Activated naive CD4-positive, alpha-beta T cell (primary cell): Measurements from ENCODE around the gene BPIFA2.
"Not testable (repeated sequence)": the region's sequence is repeated elsewhere in the genome, so short reads cannot be mapped to it uniquely, and the experiment has no call there.

Source experiments
- DNase-seq, 4 experiments: peaks; one replicate each; lab custom pipeline; 2025; lab: John Stamatoyannopoulos, UW

Gene BPIFA2

GRCh38 chr20:33162313-33162712 is 5.6 kb upstream of the BPIFA2 start:
- no peak for DNase-seq

GRCh38 chr20:33162753-33163152 is 5.2 kb upstream of the BPIFA2 start:
- DNase-seq: no peak

GRCh38 chr20:33163856-33164762 is 3.9 kb upstream of the BPIFA2 start:
- no peak for DNase-seq

- no peak for DNase-seq
Observed at GRCh38 chr20:33164763-33165095, 3.2 kb upstream of the BPIFA2 start.

GRCh38 chr20:33165416-33166055 is 2.4 kb upstream of the BPIFA2 start:
- no peak for DNase-seq

- DNase-seq: no peak
Observed at GRCh38 chr20:33166533-33167113, 1.3 kb upstream of the BPIFA2 start.

GRCh38 chr20:33169176-33169794 is 1.3 kb downstream of the BPIFA2 start:
- DNase-seq: no peak

- DNase-seq: no peak
Observed at GRCh38 chr20:33172781-33173180, 4.8 kb downstream of the BPIFA2 start.

- DNase-seq: no peak
Observed at GRCh38 chr20:33175123-33175522, 7.2 kb downstream of the BPIFA2 start.

GRCh38 chr20:33176101-33176500 is 8.1 kb downstream of the BPIFA2 start:
- DNase-seq: no peak

- DNase-seq: no peak
Observed at GRCh38 chr20:33177866-33178265, 9.9 kb downstream of the BPIFA2 start.

GRCh38 chr20:33178726-33179125 is 10.8 kb downstream of the BPIFA2 start:
- no peak for DNase-seq

GRCh38 chr20:33180169-33180568 is 12.2 kb downstream of the BPIFA2 start:
- DNase-seq: no peak

- DNase-seq: no peak
Observed at GRCh38 chr20:33181482-33182093, 13.6 kb downstream of the BPIFA2 start.

- no peak for DNase-seq
Observed at GRCh38 chr20:33183312-33183711, 15.4 kb downstream of the BPIFA2 start.

GRCh38 chr20:33185031-33185590 is 17.2 kb downstream of the BPIFA2 start:
- not testable (repeated sequence) for DNase-seq

GRCh38 chr20:33187491-33187890 is 19.5 kb downstream of the BPIFA2 start:
- DNase-seq: no peak

GRCh38 chr20:33188421-33188820 is 20.5 kb downstream of the BPIFA2 start:
- DNase-seq: no peak

- no peak for DNase-seq
Observed at GRCh38 chr20:33191484-33191883, 23.5 kb downstream of the BPIFA2 start.

- DNase-seq: no peak
Observed at GRCh38 chr20:33191955-33192354, 24.0 kb downstream of the BPIFA2 start.

GRCh38 chr20:33192912-33193501 is 25.0 kb downstream of the BPIFA2 start:
- DNase-seq: no peak

- no peak for DNase-seq
Observed at GRCh38 chr20:33199026-33199425, 31.1 kb downstream of the BPIFA2 start.
